Hippocampal formation (tissue), 2 donors: ENCODE measurements around the gene IFT27.
A peak's percentile ranks its signal among the peaks of the same experiment; 100 is the strongest.
"Not testable (repeated sequence)": the region's sequence is repeated elsewhere in the genome, so short reads cannot be mapped to it uniquely, and the experiment has no call there.

Source experiments
- DNase-seq, 2 donors: peaks; one replicate each; lab custom pipeline; 2025; lab: John Stamatoyannopoulos, UW

Gene IFT27

DNA sequence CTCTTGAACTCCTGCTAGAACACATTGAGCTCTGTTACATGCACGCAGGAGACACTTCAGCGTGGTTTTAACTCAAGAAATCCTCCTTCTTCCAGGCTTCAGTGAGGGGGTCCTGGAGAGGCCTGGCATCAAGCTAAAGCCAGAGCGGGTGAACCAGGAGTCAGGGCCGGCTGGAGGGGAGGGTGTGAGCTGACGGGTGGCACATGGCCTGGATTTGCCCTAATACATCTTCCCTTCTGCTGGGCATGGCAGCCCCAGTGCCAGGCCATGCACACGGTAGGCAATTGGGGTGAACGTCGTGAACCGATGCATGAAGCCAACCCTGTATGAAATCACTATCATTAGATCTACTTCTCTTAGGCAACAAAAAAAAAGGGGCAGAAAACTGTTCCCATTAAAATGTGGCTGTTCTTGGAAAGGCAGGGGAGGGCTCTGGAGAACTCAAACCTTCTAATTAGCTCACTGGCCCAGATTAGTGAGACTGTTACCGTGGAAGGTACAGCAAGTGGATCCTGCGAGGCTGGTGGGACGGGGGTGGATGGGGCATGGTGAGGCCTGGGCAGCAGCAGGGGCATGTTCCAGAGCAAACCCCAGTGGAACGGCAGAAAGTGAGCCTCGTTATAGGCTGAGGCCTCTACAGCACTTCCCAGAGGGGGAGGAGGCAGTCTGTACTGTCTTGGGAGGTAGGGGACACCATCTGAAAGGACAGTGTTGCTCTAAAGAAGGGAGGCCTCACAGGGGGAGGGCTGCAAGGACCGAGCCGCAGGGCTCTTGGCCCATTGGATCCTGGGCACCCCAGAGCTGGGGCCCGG, 10.6 kb downstream of the IFT27 start:
- no peak for DNase-seq

DNA sequence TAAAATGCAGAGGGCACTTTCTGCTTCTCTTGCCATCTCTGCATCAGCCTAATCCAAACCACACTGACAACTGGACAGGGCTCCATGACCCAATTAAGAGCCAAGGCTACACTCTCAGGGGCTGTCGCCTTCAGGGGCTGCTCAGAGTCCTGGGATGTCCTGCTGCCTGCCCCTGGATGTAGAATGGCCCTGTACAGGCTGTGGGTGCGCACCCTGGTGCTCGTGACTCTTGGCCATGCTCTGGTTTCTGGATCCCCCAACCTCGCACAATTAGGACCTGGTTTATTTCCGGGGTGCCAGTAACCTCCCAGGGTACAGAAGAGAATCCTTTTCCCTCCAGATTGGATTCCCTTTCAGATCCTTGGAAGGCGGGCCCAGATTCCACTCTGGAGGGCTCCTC, 11.3 kb downstream of the IFT27 start:
- no peak for DNase-seq

DNA sequence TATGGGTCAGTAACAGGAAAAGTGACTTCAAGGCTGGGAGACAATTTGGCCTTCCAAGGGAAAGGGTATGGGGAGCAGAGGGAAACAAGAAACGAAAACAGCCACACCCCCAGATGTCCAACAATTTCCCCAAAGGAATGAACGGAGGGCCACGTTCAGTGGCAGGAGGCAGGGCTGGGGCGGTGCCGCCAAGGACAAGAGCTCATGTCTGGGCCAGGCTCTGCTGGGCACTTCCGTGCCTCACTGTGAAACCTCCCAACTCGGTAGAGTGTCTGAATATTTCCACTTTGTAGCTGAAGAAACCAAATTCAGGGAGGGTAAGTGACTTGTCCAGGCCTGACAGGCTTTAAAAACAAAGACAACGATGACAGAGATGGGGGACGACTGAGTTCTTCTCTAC, 11.9 kb downstream of the IFT27 start:
- DNase-seq, result no peak

DNA sequence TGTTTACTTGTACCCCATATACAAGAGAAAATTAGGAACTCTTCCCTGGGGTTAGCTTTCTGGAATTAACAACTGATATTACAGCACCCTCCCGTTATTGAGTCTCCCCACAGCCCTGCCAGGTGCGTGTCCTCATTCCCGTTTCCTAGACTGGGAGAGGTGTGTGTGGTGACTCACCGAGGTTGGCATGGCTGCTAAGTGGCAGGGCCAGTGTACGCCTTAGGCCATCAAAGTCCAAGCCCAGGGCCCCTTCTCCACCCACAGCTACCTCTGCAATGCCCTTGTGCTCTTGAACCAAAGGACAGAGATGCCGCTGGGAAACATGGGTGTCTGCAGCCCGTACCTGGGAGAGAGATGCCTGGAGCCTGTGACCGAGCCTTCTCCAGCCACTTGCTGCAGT, 12.3 kb downstream of the IFT27 start:
- no peak for DNase-seq

DNA sequence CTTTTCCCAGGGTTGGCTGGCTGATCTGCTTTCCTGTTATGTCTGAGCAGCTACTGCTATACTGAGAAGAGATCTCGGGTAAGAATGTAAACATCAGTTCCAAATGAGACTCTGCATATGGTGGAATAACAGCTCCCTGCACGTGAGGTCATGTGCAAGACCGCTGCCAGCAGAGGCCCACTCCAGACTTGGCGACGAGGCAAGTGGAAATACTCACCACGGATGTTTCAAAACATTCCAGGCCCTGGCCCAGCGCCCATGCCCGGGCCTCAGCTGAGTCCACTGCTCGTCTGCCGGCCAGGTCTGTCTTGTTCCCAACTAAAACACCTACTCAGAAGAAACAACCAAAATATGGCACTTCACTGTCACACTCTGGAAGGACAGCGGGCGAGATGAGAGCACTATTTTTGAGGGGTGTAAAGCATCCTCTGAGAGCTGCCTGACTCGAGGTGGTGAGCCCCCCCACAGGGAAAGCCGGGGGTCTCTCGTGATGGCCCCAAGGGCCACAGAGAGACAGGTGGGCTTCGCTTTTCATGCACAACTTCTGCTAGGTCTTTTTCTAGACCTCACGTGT, 13.1 kb downstream of the IFT27 start:
- DNase-seq, result no peak

DNA sequence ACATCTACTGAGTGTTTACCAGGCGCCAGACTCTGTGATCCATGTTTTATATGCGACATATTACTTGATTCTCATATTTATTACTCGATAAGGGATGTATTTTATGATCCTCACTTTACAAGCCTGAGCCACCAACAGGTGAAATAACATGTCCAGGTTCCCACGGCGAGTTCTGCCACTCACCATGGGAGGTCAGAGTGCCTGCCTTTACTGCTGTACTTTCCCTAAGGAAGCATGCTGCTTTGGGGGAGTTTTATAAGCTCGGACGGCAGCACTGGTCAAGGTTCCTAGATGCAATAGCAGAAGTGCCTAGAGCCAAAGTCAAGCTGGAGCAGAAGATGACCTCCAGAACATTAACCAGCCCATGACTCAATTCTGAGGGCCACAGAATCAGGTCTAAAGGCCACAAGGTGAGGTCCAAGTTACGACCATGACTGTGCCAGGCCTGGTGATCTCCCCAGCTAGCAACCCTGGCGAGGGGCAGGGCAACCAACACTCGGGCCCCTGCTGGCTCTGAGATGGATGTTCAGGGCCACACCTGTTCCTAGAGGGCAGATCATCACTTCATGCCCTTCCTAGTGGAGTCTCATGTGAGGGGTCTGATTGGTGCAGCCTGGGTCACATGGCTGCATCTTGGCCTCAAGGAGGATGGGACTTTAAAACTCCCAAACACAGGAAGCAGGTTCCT, 14.2 kb downstream of the IFT27 start:
- no peak for DNase-seq

DNA sequence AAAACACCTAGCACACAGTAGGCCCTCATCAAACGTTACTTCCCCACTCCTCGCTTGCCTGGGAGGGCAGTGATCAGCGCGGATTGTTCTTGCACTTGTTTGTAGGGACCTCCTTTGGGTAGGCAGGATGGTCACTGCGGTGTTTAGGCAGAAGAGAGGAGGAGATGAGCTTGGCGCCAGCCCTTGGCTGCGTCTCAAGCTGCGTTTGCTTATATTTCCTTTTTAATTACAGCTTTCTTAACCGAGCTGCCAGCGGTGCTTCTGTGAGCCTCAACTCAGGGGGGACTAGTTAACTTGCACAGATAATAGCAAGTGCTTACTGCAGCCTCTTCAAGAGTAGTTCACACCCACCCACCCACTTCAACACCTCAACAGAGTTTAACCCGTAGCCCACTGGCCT, 15.1 kb downstream of the IFT27 start:
- DNase-seq, result no peak

DNA sequence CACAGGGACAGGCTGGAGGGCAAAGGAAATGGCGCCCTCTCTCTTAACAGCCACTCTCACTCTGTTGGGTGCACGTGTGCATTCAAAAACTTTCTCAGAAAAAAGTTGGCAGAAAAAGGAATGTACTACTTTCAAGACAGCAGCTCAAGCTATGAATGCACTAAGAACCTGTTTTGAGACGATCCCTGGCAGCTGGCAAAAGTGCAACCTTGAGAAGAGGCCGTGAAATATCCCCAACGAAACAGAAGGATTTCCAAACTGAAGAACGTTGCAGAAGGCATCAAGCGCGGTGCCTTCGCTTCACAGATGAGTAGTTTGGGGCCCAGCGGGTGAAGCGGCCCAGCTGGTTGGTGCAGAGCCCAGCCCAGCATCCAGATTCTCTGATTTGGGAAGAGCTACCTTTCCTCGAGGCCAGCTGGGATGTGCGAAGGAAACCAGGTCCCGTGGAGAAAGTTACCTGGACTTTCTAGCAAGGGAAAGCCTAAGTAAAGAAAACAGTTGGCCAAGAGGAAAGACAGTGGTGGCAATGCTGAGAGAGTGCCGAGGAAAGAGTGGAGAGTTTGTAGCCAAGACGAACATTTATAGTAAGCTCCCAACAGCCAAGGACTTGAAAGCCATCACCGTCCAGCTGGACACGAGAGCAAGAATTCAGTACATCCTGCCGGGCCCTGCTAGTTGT, 16.3 kb downstream of the IFT27 start:
- no peak for DNase-seq

DNA sequence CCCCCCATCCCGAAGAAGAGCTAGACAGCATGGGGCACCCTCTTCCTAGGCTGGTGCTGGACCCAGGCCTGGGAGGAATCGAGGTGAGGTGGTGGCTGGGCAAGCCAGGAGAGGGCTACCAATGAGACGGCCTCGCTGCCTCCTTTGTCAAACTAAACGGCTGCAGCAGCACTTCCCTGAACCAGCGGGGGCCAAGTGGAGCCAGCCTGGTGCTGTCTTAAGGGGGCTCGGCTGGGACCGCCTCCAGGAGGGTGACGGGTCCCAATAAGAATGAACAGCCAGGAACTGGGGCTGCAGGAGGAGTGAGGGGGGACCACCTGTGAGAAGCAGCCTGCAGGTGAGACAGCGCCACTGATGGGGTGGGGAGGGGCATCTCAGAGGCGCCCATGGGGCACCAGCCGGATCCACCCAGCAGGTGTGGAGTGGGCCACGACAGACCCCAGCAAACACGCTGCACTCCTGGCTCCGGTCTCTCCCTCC, 17.1 kb downstream of the IFT27 start:
- no peak for DNase-seq

DNA sequence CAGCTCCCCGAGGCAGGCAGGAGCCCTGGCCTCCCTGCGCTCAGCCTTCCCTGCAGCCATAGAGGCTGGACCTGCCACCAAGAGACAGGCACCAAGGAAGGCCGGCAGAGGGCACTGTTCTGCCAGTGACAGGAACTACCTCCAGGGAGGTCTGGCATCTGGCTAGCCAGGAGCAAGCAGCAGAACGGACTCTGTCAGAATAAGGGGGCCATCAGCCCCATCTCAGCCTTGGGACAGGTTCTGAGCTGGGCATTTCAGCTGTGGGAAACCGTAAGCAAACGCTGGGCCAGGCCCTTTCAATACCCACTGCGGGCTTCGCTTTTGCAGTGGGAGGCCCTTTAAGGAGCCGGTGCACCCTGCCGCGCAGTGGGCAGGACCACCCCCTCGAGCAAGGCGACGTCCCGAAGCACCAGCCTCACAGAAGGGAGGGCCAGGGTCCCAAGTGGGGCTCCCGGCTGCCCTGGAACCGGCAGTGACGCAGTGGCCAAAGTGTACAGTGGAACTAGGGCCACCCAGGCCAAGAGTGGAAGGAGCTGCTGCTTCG, 18.2 kb downstream of the IFT27 start:
- DNase-seq, result peak; percentile 33 to 45

DNA sequence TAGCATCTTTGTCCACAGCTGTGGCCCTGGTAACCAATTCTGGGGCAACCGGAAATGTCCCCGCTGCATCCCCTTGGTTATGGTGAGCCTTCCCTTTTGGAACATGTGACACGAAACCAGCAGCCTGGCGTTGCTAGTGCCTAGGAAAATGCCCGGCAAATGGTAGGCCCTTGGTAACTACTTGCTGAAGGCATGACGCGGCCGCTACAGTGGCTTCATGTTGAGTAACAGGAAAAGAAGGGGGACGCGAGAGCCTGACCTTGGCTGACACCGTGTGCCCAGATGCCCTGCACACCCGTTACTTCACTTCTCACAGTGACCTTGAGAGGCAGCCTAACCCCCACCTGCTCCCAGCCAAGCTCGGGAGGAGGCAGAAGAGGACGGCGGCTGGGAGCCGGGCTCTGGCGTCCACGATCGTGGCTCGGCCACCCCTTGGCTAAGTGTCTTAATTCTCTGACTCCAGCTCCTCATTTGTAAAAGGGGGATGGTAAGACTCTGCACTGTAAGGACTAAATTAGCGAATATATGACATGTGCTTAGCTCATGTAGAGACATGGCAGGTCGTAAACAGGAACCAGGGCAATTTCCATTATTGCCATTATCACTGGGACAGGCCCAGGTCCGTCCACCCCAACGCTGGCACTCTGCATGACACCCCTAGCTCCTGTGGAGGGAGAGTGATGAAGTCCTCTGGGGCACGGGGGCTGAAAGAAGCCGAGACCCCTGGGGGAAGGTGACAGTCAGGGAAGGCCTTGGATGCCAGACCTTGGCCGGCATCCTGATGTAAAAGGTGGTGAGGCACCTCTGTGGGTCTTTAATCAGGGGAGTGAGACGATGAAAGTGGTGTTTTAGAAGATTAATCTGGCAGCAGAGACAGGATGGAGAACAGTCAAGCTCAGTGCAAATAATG, 18.9 kb downstream of the IFT27 start:
- DNase-seq, result no peak

DNA sequence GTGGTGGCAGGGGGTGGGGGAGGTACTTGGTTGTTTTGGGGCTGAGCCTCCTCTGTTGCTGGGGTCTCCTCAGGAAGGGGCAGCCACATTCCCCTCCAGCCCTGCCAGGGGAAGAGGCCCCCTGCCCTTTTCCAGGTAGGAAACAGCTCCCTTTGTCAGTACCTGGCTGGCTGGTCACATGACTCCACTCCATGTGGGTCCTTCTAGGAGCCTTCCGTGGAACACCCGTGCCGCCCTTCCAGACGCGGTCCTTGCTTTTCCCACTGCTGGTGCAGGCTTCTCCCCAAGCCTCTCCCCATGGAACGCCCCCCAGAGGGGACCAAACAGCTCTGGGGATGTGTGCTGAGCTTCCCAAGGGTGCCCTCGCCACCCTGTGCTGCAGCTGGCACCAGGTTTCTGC, 19.9 kb downstream of the IFT27 start:
- DNase-seq, result no peak

DNA sequence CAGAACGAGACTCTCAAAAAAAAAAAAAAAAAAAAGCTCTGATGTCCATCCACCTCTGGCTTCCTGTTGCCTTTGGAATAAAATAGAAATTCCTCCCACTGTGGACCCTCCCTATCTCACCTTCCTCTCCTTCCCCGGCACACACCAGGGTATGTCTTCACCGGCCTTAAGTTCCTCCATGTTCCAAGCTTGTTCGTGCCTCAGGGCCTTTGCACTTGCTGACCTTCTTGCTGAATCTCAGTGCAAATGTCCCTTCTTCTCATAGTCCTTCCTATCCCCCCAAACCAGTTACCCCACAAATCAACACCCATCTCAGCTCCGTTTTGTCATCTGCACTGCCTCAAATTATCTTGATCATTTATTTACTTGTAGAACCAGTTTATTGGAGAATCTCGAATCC, 20.6 kb downstream of the IFT27 start:
- DNase-seq, result no peak

DNA sequence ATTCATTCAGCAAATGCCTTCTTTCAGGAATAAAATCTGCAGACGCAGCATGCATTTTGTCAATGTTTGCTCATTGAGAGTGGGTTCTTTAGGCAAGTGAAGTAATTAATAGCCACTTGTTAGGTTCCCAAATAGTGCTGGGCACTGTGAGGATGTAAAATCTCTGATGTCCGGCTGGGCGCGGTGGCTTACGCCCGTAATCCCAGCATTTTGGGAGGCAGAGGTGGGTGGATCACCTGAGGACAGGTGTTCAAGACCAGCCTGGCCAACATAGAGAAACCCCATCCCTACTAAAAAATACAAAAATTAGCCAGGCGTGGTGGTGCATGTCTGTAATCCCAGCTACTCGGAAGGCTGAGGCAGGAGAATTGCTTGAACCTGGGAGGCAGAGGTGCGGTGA, 21.0 kb downstream of the IFT27 start:
- not testable (repeated sequence) for DNase-seq

DNA sequence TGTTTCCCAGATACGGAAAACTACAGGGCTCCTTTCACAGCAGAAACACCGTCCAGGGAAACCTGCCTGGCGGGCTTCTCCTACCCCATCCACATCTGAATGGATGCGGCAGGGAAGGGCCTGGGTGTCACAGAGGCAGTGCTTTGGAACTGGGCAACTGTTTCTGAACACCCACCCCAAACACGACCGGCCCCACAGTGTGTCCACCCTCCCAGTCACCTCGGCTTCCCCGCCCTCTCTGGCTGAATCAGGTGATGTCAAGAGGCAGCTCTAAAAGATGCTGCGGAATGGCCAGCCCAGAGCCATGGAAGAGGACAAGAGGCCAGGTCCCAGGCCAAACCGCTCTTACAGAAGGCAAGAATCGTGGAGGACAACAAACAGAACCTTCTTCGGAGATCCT, 22.0 kb downstream of the IFT27 start:
- DNase-seq, result no peak

DNA sequence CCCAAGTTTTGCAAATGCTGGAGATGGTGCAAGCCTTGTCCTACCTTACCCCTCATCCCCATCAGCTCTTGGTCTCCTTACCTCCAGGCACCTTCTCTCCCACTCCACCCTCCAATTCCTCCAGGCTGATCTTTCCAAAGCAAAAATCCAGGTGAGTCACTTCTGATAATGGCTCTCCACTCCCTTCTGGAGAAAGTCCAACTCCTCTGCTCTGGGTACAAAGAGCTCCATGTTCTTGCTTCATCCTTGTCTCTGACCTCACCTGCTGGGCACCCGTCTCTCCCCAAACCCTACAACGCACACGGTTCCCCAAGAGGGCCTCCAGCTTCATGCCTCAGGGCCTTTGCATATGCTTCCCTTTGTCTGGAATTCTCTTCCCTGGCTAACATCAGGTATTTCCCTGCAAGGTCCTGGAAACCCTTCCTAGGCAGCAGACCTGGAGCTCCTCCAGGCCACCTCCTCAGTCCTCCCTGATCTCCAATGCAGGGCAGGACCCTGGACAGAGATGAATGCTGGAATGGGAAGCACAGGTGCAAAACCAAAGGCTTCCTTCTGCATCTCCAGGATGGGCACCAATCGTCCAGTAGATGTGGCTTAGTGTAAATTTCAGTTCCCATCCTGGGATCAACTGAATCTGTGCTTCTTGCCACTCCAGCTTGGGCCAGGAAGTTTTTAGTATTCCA, 22.7 kb downstream of the IFT27 start:
- no peak for DNase-seq

DNA sequence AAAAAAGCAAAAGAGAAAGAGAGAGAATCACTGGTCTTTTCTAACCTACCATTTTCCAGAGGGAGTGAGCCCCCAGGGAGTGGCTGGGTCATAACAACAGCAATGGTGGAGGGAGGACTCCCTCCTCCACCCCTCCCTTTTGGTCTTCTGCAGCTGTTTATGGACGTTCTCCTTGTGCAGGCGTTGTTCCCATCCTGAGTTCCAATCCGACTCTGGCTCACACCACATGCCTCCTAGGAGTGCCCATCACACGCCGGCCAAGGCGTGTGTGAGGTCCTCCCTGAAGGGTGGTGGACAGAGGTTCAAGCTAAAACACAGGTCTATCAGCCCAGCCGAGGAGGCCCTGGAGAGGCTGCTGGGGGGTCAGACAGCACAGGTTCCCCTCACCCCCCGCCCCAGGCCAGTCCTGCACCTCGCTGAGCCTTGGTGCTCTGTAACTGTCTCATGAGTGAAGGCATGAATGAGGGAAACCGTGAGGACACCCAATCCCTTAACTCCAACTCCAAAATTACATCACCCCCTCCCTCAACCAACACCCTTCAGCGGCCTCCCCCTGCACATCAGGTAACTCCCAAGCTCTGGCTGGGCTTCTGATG, 29.4 kb downstream of the IFT27 start:
- no peak for DNase-seq

DNA sequence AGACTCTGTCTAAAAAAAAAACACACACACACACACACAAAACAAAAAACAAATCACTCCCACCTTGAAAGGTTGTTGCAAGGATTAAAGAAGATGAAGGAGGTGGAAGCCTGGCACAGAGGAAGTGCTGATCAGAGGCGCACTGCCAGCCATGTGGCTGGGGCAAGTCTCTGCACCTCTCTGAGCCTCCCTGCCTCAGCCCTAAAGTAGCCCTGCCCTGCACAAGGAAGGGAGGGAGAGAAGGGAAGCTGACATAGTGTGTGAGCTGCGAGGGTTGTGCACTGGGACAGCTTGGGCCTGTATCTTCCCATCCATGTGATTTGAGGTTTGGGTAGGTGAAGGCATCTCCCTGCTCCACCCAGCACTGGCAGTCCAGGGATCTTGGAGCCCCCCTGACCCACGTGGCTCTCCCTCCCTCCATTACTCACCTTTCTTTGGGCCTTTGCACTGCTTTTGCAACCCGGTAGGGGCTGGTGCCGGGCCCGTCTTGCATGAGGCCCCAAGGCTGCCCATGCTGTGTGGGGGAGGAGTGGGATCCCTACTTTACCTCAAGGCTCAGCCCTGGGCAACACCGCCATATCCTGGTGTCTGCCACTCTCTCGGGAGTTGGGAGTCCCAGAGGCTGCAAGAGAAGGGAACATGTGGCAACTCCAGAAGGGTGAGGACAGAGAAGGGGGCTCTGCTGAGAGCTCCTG, 30.5 kb downstream of the IFT27 start:
- DNase-seq, result no peak

DNA sequence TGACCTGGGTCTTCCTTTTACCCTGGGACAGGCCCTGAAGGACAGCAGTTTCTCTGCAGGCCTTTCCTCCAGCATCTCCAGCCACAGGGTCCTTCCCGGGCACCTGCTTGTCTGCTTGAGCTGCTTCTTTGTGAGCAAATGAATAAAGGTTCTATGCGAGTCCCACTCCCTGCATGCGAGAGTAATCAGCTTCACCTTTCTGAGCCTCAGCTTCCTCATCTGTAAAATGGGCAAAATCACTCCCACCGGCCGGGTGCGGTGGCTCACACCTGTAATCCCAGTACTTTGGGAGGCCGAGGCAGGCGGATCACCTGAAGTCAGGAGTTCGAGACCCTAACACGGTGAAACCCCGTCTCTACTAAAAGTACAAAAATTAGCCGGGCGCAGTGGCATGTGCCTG, 31.1 kb downstream of the IFT27 start:
- DNase-seq, result no peak

DNA sequence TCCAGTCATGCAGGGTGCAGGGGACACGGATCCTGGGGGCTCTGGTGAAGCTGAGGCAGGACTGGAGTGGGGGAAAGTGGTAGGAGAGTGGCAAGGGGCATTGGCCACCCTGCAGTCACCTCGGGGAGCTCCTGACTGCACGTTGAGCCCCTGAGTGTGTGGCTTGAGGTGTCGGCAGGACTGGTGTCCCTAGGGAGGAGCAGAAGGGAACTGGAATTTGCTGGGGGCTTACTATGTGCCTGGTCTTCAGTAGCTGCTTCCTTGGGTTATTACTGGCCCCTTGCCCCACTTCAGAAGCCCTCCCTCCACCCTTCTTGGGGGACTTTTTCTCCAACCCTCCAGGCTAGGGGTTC, 31.5 kb downstream of the IFT27 start:
- no peak for DNase-seq
